Left colon (tissue), 2 donors: ENCODE measurements around the gene OR5B2. TPM values are rescaled to one million over a fixed set of nuclear protein-coding genes. Genes with fewer than 3 reads are reported as not detected.
"Not testable (repeated sequence)": the region's sequence is repeated elsewhere in the genome, so short reads cannot be mapped to it uniquely, and the experiment has no call there.

ENCODE experiments used
- ATAC-seq: fragments of 200-7000 bp; cut with Tn5 transposase; one replicate; pipeline ENCODE4 v1.9.1; 2020; ENCODE audit warnings: mild to moderate bottlenecking, moderate library complexity
- DNase-seq, 2 donors: peaks; one replicate each; pipeline ENCODE4 v3.0.0-alpha.2; 2020
- intact Hi-C, 2 donors: fragments of 100-400 bp; cut with DNase I in 1 of 2; cut with micrococcal nuclease in 1 of 2; formaldehyde crosslinking; loops; one replicate each; pipeline versions ENCODE4 v1.11.2 to v1.14.0; 2022; cut with DNase I, micrococcal nuclease
- long read RNA-seq: library from polyadenylated mRNA; unstranded; transcript quantifications from one replicate; pipeline ENCODE4 v2.0.0, GENCODE V29; 2021
- total RNA-seq, 2 donors: library from RNA; stranded (reverse); fragmentation: NEBNext Ultra II Directional; extraction: Animal tissue kit (Norgen Biotek cat#: 25700); gene quantifications; one replicate each; pipeline ENCODE4 v1.2.1, GENCODE V29; 2021
- donor health status: DM: no; HTN: no; CAD: no.
- donor health status: DM: yes; HTN: yes; CAD: no.

The OR5B2 gene
- not detected for total RNA-seq
- long read RNA-seq = 0 reads

GRCh38 chr11:58428021-58428420 lies at the start of gene OR5B2:
Gene OR5B2, minus strand, starts transcription at chr11:58428121. Its CDS starts 4,860 bp downstream, at chr11:58423261.
- DNase-seq (no peak), ATAC-seq (no peak)
- intact Hi-C loops = no loop called here

DNA sequence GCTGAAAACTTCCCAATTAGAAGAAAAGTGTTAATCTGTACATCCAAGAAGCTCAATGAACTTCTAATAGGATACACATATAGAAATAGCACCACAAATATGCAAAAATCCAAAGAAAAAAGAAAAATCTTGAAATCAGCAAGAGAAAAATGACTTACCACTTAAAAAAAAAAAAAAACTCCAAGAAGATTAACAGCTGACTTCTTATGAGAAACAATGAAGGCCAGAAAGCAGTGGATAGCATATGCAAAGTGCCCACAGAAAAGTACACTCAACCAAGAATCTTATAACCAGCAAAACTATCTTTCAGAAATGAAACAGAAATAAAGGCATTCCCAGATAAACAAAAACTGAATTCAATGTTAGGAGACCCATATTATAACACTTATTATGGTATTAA lies 44.0 kb upstream of the OR5B2 start:
- DNase-seq (no peak), ATAC-seq (no peak)
- intact Hi-C loops = no loop called here

GRCh38 chr11:58466293-58466692 lies 38.4 kb upstream of the OR5B2 start:
- no peak for DNase-seq
- no peak for ATAC-seq
- intact Hi-C loops = no loop called here

GRCh38 chr11:58465690-58466089 lies 37.8 kb upstream of the OR5B2 start:
- DNase-seq = no peak
- ATAC-seq = no peak
- intact Hi-C loops = no loop called here

DNA sequence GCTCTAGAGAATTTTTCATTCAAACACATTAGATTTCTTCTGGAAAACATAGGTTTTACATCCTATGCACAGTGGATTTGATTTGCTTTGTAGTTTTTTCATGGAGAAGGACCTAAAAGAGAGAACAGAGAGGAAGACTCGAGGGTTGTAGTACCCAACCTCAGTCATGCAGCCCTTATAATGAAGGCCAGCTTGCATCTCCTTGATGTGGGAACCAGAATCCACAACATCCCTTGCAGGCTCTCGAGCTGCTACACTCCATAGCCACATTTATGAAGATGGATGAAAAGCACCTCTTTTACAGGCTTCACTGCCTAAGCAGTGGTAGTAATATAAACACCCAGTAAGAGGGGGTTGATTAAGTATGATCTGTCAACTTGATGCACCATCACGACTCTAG lies 23.7 kb upstream of the OR5B2 start:
- DNase-seq (no peak), ATAC-seq (no peak)
- intact Hi-C loops = no loop called here

DNA sequence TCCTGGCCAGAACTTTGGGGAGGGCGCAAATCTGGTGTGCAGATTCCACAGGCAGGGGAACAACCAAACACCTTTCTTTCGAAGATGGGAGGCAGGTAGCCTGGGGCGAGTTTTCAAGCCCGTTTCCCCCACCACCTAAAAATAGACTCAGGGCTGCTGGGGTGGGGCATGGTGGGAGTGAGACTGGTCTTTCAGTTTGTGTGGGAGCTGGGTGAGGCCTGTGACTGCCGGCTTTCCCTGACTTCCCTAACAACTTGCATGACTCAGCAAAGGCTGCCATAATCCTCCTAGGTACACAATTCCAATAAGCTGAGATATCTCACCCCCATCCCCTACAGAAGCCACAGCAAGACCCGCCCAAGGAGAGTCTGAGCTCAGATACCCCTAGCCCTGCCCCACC lies 18.4 kb upstream of the OR5B2 start:
- ATAC-seq (no peak), DNase-seq (no peak)
- intact Hi-C loops = no loop called here

DNA sequence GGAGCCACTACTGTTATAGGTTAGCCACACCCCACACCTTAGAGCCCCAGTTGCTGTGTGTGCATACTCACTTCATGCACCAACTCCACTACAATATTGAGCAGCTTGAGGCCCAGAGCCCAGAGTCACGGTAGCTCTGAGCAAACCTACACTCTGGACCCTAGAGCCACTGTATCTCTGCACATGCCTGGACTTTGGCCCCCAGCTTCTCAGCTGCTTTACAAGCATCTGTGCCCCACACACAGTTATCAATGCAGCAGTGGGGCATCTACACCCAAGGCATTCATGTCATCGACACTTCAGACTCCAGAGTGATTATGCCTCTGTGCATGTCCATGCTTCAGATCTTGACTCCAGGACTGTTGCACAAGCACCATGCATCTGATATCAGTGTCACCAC lies 16.4 kb upstream of the OR5B2 start:
- no peak for ATAC-seq
- DNase-seq = no peak
- intact Hi-C loops = no loop called here

- intact Hi-C loops = no loop called here
- no peak for ATAC-seq
- DNase-seq = no peak
These were observed 14.2 kb upstream of the OR5B2 start, which contains the start of gene OR5B12 for GRCh38 chr11:58442136-58442535. Gene OR5B12, minus strand, starts transcription at chr11:58442236. Its CDS starts 2,085 bp downstream, at chr11:58440151.

GRCh38 chr11:58438486-58438885 lies 10.6 kb upstream of the OR5B2 start:
- intact Hi-C loops = no loop called here
- ATAC-seq = no peak
- no peak for DNase-seq

DNA sequence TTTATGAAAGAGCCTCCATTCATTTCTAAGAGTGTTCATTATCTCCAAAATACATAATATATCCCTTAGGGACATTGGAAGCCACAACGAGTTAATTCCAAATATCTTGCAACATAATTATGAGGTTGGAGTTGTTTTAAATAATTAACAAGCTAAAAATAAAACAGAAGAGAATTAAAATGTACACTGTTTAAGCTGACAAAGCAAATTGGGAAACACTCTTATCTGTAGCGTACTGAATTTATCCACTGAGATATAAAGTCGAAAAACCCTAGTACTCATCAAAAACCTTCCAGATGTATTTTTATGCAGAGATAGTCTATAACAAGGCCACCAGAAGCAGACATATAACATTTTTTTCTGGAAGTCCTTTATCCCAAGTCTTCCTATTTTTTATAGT lies 6.3 kb upstream of the OR5B2 start:
- ATAC-seq (no peak), DNase-seq (no peak)
- intact Hi-C loops = no loop called here

GRCh38 chr11:58433638-58434203 lies 5.8 kb upstream of the OR5B2 start:
- ATAC-seq = no peak
- DNase-seq = no peak
- intact Hi-C loops = no loop called here

DNA sequence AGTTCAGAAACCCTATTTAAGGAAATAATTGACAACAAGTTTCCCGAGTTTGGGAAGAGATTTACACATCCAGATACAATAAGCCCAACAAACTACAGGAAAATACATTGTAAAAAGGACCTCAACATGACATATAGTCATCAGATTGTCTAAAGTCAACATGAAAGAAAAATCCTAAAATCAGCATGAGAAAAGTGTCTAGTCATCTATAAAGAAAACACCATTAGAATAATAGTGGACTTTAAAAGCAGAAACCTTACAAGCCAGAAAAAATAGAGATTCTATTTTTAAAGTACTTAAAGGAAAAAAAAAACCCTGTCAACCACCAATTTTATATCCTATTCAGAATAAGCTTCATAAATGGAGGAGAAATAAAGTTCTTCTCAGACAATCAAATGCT lies 1.4 kb upstream of the OR5B2 start:
- no peak for DNase-seq
- no peak for ATAC-seq
- intact Hi-C loops = no loop called here

DNA sequence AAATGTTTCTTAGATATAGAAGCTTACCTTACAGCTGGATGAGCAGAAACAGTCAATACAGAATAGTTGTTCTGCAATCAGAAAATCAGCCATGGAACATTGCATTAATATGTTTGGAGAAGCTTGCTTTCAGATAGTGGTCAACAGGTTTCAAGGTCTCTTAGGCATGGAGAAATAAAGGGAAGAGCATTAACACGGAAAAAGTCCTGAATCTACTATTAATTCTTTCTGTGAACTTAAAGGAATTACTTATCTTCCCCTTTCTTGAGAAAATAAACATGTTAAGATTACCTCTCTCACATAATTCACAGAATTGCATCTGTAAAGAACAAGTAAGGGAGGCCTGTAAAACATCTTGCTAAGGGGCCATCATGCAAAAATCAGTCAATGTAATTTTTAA lies 21.1 kb downstream of the OR5B2 start, which contains the start of gene OR5B3:
OR5B3 (minus strand) TSS at position 101 of the 400 bp plus-strand sequence. CDS start 3,465 bp downstream, outside the sequence.
- ATAC-seq (no peak), DNase-seq (no peak)
- intact Hi-C loops = no loop called here

- DNase-seq, ATAC-seq, intact Hi-C loops: not testable (repeated sequence)
These were observed 28.3 kb downstream of the OR5B2 start for GRCh38 chr11:58399622-58400021.

- ATAC-seq = no peak
- DNase-seq = no peak
- intact Hi-C loops = no loop called here
These were observed 32.3 kb downstream of the OR5B2 start for GRCh38 chr11:58395581-58395980.

DNA sequence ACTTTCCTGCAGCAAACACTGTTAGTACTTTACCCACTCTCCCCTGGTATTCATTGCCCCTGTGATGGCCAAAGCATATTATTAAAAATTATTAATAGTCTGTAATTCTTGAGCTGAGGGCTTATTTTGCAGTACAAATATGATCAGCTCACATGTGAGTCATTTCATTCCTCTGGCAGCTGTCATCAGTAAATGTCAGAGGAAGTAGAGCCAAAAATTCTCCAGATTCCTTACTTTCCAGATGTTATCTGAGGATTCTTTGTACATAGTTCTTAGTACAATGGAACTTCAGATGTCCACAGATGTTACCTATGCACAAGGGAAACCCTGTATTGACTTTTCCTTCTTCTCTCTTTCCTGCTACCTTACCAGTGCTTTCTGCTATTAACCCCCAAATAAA lies 33.7 kb downstream of the OR5B2 start:
- no peak for ATAC-seq
- DNase-seq = no peak

GRCh38 chr11:58392746-58393145 lies 35.2 kb downstream of the OR5B2 start:
- DNase-seq = no peak
- intact Hi-C loops = no loop called here
- ATAC-seq = no peak

More for the DNA sequence above, 33.7 kb downstream of the OR5B2 start:
- intact Hi-C loops = no loop called here

GRCh38 chr11:58391879-58392278 lies 36.0 kb downstream of the OR5B2 start:
- DNase-seq = no peak
- intact Hi-C loops = no loop called here
- no peak for ATAC-seq

- DNase-seq = no peak
- ATAC-seq = no peak
- intact Hi-C loops = no loop called here
These were observed 37.3 kb downstream of the OR5B2 start for GRCh38 chr11:58390551-58391063.
